ENCODE results near the gene MGAT4C.

- no peak for TF ChIP-seq CTCF (IDR thresholded peaks at IDR 0.05)
- no peak for TF ChIP-seq POLR2A (IDR thresholded peaks at IDR 0.05)
Observed at GRCh38 chr12:86234316-86234855, 21.8 kb downstream of the MGAT4C start.
